DMS114 treated with DMSO at 0.1 percent for 48 hours (cell line): ENCODE data around the gene SMAP2.

Experiments
- DNase-seq: peaks from one replicate; lab custom pipeline; 2025; ENCODE audit not compliant: unreplicated experiment; lab: John Stamatoyannopoulos, UW

The SMAP2 gene

DNA sequence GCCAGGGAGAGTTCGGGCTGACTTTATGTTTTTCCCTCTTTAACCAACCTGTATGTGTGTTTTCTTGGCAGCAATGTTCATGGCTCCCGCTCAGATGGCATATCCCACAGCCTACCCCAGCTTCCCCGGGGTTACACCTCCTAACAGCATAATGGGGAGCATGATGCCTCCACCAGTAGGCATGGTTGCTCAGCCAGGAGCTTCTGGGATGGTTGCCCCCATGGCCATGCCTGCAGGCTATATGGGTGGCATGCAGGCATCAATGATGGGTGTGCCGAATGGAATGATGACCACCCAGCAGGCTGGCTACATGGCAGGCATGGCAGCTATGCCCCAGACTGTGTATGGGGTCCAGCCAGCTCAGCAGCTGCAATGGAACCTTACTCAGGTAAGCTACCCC, 43.2 kb downstream of the SMAP2 start:
- DNase-seq: no peak

GRCh38 chr1:40421431-40422384, 48.2 kb downstream of the SMAP2 start:
- DNase-seq: no peak

GRCh38 chr1:40422630-40423263, 49.2 kb downstream of the SMAP2 start:
- DNase-seq: no peak

DNA sequence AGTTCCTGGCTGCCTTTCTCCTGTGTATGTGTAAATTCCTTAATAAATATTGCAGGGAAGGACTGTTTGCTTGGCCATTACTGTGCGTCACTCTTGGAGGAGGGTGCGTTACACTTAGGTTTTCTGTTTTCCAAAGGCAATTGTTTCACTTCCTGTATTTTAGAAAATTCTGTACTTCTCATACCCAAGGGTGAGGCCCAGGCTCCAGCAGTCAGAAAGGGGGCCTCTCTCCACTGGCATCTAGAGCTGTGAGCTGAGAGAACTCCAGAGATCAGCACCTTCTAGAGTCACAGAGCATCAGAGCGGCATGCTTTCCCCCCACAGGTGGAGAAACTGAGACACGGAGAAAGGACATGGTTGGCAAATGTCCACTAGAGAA, 49.7 kb downstream of the SMAP2 start:
- no peak for DNase-seq

- no peak for DNase-seq
These were observed 50.6 kb downstream of the SMAP2 start for GRCh38 chr1:40423951-40424618.

GRCh38 chr1:40425198-40425597, 51.7 kb downstream of the SMAP2 start:
- DNase-seq: no peak

- DNase-seq: no peak
These were observed 57.9 kb downstream of the SMAP2 start for GRCh38 chr1:40431385-40431784.

GRCh38 chr1:40432644-40433390, 59.3 kb downstream of the SMAP2 start:
- DNase-seq: no peak

GRCh38 chr1:40435471-40435870, 61.9 kb downstream of the SMAP2 start:
- no peak for DNase-seq

GRCh38 chr1:40435876-40436275, 62.3 kb downstream of the SMAP2 start:
- no peak for DNase-seq

DNA sequence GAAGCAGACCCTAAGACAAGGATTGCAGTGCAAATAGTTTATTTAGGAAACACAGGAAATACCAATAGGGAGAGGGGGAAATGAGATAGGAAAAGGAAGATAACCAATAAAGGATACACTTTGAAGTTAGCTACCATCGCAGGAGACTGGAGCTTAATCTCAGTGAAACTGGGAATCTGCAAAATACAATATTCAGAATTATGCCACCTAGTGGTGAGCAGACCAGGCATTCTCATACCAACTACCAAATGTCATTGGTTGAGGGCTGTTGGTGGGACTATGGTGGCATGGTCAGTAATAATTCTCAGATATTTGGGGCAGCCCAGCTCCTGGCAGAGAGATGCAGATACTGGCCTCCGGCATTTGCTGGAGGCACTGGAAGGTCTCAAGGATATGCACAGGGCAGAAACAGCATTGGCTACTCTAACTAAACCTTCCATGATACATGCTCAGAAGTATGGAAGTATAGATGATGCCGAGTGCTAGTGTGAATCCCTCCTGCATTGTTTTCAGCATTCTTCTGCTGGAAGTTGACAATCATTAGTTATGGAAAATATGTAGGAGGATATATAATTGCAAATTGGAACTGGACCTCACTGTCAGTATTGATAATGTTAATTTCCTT, 65.0 kb downstream of the SMAP2 start:
- no peak for DNase-seq

DNA sequence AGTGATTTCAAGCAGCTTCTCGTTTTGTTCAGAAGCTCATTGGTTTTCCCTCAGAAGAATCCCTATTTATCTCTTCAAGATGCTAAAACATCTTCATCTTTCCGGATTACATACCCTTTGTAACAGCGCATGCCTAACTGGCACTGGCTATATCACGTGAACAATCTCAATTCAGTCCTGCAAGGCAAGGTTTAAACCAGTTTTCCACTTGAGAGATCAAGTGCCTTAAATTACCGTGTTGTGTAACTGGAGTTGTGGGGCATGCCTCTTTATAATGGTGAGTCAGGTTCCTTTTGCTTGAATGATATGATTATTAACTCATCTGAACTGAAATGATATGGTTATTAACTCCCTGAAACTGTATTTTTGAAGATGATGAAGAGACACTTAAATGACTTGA, 65.7 kb downstream of the SMAP2 start:
- no peak for DNase-seq

DNA sequence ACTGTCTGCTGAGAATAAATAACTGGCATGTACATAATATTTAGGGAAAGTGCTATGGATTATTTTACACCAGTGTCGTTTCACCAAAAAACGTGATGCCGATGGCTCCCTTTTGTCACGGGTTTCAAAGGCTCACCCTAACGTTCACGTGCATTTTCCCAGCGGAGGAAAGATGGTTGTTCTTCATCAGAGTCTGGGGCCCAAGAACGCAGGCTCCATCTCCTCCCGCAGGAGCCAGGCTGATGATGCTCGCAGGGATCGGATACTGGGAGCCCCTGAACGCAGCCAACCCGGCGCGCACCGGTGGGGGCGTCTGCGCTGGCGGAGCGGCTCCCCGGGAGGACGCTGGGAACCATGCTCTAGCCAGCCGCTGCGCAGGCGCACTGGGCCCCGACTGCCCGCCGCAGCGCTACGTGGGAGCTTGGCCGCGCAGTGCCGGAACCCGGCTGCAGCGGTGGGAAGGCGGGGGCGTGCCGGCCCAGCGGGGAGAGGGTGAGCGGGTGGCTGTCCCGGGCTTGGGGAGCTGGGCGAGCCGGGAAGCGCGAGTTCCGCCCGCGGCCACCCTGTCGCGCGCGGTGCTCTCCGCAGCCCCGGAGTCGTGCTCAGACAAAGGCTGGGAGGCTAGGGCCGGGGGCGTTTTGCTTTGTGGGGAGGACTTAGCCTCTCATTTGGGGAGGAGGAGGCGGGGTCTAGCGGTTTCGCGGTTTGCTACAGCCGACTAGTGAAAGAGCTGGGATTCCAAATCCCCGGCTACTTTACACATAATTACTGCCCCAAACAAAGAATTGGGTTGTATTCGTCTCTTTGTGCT, 76.4 kb downstream of the SMAP2 start, which contains the start of gene ZFP69B:
TSS of gene ZFP69B (plus strand) at position 793 of the 811 bp plus-strand sequence. CDS start 486 bp downstream, outside the sequence.
- DNase-seq: peak; percentile 86

DNA sequence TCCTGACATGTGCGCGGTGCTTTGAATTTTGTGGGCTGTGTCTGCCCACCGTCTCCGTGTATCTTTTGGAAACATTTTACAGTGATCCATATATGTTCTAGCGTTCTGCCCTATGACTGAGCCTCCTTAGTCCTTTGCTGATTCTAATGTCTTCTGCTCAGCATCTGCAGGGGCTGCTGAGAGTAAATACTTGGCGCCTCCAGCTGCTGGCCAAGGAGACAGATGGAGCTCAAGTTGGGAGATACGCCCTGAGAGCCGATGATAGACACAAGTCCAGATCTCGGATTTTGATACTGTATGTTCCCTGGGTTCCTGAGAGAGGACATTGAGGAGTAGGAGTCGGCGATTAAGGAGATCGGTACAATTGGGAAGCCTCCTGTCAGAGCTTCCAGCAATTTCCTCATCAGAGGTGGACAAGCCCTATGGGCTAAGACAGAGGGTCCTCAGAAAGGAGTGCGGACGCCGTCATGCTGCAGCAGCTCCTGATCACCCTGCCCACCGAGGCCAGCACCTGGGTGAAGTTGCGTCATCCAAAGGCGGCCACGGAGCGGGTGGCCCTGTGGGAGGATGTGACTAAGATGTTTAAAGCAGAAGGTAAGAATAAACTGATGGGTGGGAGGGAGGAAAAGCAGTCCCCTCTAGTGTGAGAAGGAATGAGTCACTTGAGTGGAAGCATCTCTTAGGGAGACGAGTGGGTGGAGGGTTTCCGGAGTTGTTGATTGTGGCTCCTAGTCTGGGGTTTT, 77.1 kb downstream of the SMAP2 start:
- peak; percentile 82 for DNase-seq

DNA sequence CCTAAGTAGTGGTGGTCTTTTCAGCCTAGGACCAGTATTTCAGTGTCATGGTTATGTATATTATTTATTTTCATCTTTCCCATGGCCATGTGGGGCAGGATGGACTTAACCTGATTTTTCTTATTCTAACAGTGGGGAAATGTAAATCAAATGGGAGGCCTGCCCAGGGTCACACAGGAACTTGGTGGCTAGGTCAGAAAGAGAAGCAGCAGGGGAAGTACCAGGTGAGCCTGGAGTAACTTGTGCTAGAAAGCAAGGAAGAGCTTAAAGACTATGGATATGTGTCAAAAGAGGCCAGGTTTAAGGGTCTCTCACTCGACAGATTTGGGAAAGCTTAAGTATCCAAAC, 77.7 kb downstream of the SMAP2 start:
- no peak for DNase-seq

- no peak for DNase-seq
These were observed 81.3 kb downstream of the SMAP2 start for GRCh38 chr1:40454873-40455272.

DNA sequence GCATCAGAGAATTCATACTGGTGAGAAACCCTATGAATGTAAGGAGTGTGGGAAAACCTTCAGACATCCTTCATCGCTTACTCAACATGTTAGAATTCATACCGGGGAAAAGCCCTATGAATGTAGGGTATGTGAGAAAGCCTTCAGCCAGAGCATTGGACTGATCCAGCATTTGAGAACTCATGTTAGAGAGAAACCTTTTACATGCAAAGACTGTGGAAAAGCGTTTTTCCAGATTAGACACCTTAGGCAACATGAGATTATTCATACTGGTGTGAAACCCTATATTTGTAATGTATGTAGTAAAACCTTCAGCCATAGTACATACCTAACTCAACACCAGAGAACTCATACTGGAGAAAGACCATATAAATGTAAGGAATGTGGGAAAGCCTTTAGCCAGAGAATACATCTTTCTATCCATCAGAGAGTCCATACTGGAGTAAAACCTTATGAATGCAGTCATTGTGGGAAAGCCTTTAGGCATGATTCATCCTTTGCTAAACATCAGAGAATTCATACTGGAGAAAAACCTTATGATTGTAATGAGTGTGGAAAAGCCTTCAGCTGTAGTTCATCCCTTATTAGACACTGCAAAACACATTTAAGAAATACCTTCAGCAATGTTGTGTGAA, 89.5 kb downstream of the SMAP2 start:
- DNase-seq: no peak

- DNase-seq: no peak
These were observed 95.8 kb downstream of the SMAP2 start for GRCh38 chr1:40469327-40469726.
